ENCODE data around the gene PUS10. TPM values are rescaled to one million over a fixed set of nuclear protein-coding genes. Genes with fewer than 3 reads are reported as not detected.

Gene PUS10
- total and polyA plus RNA-seq, 2 of the 13 experiments (the other 11 are each of a cell fraction or from before 2014, with no cell fraction given): 41.4 to 44.3 TPM

DNA sequence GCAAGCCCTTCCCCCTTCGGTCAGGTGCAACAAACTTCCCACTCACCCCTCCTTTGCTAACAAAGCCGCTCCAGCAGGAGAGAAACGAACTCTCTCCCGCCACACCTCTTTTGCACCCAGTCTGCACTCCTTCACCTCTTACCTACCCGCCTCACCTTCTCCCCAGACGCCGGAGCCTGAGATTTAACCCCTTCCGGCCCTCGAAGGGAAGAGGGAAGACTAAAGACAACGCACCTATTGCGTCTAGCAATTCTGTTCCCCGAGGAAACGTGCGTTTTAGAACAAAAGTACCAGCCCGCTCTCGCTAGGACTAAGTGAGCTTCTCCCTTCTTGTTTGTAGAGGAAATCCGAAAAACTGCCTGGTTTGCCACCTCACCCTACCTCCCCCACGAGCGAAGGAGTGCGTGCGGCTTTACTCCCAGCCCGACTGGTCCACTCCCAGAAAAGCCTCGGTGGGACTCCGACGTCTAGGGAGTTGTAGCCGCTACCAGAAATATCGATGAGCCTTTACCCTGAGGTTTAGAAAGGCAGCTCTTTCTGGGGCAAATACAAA is 976 bp downstream of the PUS10 start (continued):
- no peak for TF ChIP-seq SMAD9 (CRISPR knock-in tag; IDR thresholded peaks at IDR 0.05)
- no peak; the same call in 1 of the 2 replicates for TF ChIP-seq ZSCAN12 (CRISPR knock-in tag; IDR thresholded peaks at IDR 0.05)
- no peak; the same call in 1 of the 2 replicates for TF ChIP-seq ZBTB1 (CRISPR knock-in tag; IDR thresholded peaks at IDR 0.05; ENCODE audit: borderline replicate concordance)
- TF ChIP-seq ZNF589 (CRISPR knock-in tag; conservative IDR thresholded peaks at IDR 0.05): peak; percentile 82; the same call in 1 of the 2 replicates
- TF ChIP-seq PHF21A (CRISPR knock-in tag; IDR thresholded peaks at IDR 0.05): peak; percentile 89
- TF ChIP-seq, protein P1, sequence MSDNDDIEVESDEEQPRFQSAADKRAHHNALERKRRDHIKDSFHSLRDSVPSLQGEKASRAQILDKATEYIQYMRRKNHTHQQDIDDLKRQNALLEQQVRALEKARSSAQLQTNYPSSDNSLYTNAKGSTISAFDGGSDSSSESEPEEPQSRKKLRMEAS (IDR thresholded peaks at IDR 0.05): peak; percentile 80; the same call in 1 of the 2 replicates
- no peak; the same call in 1 of the 2 replicates for TF ChIP-seq ZNF264 (CRISPR knock-in tag; IDR thresholded peaks at IDR 0.05)
- TF ChIP-seq, protein P2, sequence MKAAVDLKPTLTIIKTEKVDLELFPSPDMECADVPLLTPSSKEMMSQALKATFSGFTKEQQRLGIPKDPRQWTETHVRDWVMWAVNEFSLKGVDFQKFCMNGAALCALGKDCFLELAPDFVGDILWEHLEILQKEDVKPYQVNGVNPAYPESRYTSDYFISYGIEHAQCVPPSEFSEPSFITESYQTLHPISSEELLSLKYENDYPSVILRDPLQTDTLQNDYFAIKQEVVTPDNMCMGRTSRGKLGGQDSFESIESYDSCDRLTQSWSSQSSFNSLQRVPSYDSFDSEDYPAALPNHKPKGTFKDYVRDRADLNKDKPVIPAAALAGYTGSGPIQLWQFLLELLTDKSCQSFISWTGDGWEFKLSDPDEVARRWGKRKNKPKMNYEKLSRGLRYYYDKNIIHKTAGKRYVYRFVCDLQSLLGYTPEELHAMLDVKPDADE (CRISPR knock-in tag; IDR thresholded peaks at IDR 0.05): no peak
- peak; percentile 71 for TF ChIP-seq CREM (IDR thresholded peaks at IDR 0.05)
- no peak for TF ChIP-seq CREM (CRISPR knock-in tag; IDR thresholded peaks at IDR 0.05)
- TF ChIP-seq, protein P3, sequence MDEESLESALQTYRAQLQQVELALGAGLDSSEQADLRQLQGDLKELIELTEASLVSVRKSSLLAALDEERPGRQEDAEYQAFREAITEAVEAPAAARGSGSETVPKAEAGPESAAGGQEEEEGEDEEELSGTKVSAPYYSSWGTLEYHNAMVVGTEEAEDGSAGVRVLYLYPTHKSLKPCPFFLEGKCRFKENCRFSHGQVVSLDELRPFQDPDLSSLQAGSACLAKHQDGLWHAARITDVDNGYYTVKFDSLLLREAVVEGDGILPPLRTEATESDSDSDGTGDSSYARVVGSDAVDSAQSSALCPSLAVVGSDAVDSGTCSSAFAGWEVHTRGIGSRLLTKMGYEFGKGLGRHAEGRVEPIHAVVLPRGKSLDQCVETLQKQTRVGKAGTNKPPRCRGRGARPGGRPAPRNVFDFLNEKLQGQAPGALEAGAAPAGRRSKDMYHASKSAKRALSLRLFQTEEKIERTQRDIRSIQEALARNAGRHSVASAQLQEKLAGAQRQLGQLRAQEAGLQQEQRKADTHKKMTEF (CRISPR knock-in tag; IDR thresholded peaks at IDR 0.05): peak; percentile 63
- TF ChIP-seq, protein P4, sequence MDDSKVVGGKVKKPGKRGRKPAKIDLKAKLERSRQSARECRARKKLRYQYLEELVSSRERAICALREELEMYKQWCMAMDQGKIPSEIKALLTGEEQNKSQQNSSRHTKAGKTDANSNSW (CRISPR knock-in tag; IDR thresholded peaks at IDR 0.05; ENCODE audit: borderline replicate concordance): no peak
- no peak for TF ChIP-seq HOXA5 (CRISPR knock-in tag; IDR thresholded peaks at IDR 0.05)
- TF ChIP-seq TAF1 (CRISPR knock-in tag; IDR thresholded peaks at IDR 0.05): peak; percentile 69; the same call in 1 of the 2 replicates
- TF ChIP-seq SMYD3 (CRISPR knock-in tag; IDR thresholded peaks at IDR 0.05): 0 out of 2 replicates have a peak, but pooled peaks have one; percentile 8
- no peak for TF ChIP-seq ZNF839 (CRISPR knock-in tag; IDR thresholded peaks at IDR 0.05; ENCODE audit: borderline replicate concordance)
- TF ChIP-seq NFIC (IDR thresholded peaks at IDR 0.05; ENCODE audit: low read length): peak; percentile 83; the same call in 1 of the 2 replicates
- TF ChIP-seq PHF8 (CRISPR knock-in tag; IDR thresholded peaks at IDR 0.05): peak; percentile 81
- TF ChIP-seq ZNF550 (CRISPR knock-in tag; IDR thresholded peaks at IDR 0.05; ENCODE audit: borderline replicate concordance): 0 out of 2 replicates have a peak, but pooled peaks have one; percentile 63
- TF ChIP-seq ZNF20 (CRISPR knock-in tag; IDR thresholded peaks at IDR 0.05): 0 out of 2 replicates have a peak, but pooled peaks have one; percentile 93
- TF ChIP-seq ZNF431 (CRISPR knock-in tag; IDR thresholded peaks at IDR 0.05; ENCODE audit: borderline replicate concordance, low read depth): no peak
- TF ChIP-seq ZNF629 (CRISPR knock-in tag; conservative IDR thresholded peaks at IDR 0.05): peak; percentile 46; the same call in 1 of the 2 replicates
- no peak for TF ChIP-seq ELF4 (CRISPR knock-in tag; IDR thresholded peaks at IDR 0.05; ENCODE audit: borderline replicate concordance)
- TF ChIP-seq, protein P5, sequence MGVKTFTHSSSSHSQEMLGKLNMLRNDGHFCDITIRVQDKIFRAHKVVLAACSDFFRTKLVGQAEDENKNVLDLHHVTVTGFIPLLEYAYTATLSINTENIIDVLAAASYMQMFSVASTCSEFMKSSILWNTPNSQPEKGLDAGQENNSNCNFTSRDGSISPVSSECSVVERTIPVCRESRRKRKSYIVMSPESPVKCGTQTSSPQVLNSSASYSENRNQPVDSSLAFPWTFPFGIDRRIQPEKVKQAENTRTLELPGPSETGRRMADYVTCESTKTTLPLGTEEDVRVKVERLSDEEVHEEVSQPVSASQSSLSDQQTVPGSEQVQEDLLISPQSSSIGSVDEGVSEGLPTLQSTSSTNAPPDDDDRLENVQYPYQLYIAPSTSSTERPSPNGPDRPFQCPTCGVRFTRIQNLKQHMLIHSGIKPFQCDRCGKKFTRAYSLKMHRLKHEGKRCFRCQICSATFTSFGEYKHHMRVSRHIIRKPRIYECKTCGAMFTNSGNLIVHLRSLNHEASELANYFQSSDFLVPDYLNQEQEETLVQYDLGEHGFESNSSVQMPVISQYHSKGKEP (CRISPR knock-in tag; IDR thresholded peaks at IDR 0.05): no peak; the same call in 1 of the 2 replicates
- no peak for TF ChIP-seq NCOA5 (CRISPR knock-in tag; IDR thresholded peaks at IDR 0.05)
- TF ChIP-seq ZNF430 (CRISPR knock-in tag; IDR thresholded peaks at IDR 0.05): no peak
- no peak for TF ChIP-seq MZF1 (CRISPR knock-in tag; IDR thresholded peaks at IDR 0.05; ENCODE audit: borderline replicate concordance)

Data from HepG2 (cell line).